Measurements from ENCODE around the gene TLL1. TPM values are rescaled to one million over a fixed set of nuclear protein-coding genes. Genes with fewer than 3 reads are reported as not detected.

Gene TLL1
- total RNA-seq, 4 donors from 2014 or later: 1.7 to 9.6 (median 7.1) TPM

GRCh38 chr4:166017804-166018203 lies 144.8 kb downstream of the TLL1 start:
- no peak for TF ChIP-seq CTCF (IDR thresholded peaks at IDR 0.05; ENCODE audit: low read depth)

DNA sequence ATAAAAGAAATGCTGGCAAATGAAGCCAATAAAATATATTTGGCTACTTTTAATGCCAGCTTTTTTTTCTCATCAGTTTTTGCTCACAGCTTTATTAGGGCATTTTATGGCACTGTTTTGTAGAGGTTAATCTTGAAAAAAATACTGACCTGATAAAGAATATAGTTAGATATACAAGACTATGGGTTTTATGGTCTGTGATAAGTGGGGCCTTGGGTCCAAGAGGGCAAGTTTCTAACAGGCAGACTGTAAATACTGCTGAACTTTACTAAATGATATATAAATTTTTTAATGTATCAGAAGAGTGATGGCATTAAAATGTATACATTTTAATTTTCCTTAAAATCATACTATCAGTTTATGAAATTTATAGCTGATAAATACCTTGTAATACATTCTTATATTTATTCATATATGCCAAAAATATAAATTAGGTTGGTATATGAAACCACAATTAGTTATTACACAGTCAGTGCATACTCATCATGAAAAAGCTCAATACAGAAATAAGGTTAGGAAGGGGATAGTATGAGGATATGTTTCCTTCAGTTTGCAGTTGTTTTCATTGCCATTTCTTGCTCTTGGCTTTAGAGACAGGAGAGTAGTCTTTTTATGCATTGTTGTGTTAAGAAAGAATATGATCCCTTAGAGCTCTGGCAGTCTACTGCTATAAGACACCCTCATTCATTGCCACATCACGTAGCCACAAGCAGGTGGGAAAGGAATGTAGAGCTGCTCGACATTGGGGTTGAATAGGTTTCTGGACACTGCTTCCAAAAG lies 146.6 kb downstream of the TLL1 start:
- TF ChIP-seq CTCF (IDR thresholded peaks at IDR 0.05; ENCODE audit: low read depth): no peak

DNA sequence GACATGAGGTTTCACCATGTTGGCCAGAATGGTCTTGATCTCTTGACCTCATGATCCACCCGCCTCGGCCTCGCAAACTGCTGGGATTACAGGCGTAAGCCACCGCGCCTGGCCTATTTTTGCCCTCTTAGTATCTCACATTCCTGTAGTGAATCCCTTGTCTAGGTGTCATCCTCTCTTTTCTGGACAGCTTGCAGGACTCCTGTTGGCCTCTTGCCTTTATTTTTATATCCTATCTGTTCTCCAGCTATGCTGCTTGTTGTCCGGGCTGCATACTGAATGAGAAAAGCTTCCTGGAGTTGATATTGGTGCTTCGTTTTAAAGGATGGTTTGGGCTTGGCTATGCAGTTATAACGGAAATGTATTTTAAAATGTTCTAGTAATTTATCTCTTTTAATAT lies 148.6 kb downstream of the TLL1 start:
- no peak for TF ChIP-seq CTCF (IDR thresholded peaks at IDR 0.05; ENCODE audit: low read depth)

- TF ChIP-seq CTCF (IDR thresholded peaks at IDR 0.05; ENCODE audit: low read depth): no peak
These were observed 161.9 kb downstream of the TLL1 start for GRCh38 chr4:166034965-166035364.

GRCh38 chr4:166039822-166040221 lies 166.8 kb downstream of the TLL1 start:
- TF ChIP-seq CTCF (IDR thresholded peaks at IDR 0.05; ENCODE audit: low read depth): no peak

GRCh38 chr4:166042510-166043055 lies 169.5 kb downstream of the TLL1 start:
- no peak for TF ChIP-seq CTCF (IDR thresholded peaks at IDR 0.05; ENCODE audit: low read depth)

DNA sequence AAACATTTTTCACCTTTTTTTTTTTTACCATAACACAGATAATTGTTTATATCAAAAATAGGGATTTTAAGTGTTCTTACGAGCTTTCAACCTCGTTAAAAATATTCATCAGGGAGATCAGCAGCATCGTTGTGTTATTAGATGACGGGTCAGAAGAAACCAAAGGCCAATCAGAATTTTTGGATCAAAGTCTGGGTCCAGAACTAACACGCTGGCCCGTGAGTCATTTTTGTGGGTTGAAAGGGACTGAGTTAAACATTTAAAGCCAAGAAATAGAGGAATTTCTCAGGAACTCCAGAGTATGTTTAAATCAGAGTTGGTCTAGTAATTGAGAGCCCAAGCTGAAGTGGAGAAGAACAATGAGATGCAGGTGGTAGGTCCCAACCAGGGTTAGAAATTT lies 170.8 kb downstream of the TLL1 start:
- no peak for TF ChIP-seq CTCF (IDR thresholded peaks at IDR 0.05; ENCODE audit: low read depth)
